ENCODE measurements around the gene MYO18A.
"Not testable (repeated sequence)": the region's sequence is repeated elsewhere in the genome, so short reads cannot be mapped to it uniquely, and the experiment has no call there.

Gene MYO18A, protein sequence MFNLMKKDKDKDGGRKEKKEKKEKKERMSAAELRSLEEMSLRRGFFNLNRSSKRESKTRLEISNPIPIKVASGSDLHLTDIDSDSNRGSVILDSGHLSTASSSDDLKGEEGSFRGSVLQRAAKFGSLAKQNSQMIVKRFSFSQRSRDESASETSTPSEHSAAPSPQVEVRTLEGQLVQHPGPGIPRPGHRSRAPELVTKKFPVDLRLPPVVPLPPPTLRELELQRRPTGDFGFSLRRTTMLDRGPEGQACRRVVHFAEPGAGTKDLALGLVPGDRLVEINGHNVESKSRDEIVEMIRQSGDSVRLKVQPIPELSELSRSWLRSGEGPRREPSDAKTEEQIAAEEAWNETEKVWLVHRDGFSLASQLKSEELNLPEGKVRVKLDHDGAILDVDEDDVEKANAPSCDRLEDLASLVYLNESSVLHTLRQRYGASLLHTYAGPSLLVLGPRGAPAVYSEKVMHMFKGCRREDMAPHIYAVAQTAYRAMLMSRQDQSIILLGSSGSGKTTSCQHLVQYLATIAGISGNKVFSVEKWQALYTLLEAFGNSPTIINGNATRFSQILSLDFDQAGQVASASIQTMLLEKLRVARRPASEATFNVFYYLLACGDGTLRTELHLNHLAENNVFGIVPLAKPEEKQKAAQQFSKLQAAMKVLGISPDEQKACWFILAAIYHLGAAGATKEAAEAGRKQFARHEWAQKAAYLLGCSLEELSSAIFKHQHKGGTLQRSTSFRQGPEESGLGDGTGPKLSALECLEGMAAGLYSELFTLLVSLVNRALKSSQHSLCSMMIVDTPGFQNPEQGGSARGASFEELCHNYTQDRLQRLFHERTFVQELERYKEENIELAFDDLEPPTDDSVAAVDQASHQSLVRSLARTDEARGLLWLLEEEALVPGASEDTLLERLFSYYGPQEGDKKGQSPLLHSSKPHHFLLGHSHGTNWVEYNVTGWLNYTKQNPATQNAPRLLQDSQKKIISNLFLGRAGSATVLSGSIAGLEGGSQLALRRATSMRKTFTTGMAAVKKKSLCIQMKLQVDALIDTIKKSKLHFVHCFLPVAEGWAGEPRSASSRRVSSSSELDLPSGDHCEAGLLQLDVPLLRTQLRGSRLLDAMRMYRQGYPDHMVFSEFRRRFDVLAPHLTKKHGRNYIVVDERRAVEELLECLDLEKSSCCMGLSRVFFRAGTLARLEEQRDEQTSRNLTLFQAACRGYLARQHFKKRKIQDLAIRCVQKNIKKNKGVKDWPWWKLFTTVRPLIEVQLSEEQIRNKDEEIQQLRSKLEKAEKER (N-terminal part only)

DNA sequence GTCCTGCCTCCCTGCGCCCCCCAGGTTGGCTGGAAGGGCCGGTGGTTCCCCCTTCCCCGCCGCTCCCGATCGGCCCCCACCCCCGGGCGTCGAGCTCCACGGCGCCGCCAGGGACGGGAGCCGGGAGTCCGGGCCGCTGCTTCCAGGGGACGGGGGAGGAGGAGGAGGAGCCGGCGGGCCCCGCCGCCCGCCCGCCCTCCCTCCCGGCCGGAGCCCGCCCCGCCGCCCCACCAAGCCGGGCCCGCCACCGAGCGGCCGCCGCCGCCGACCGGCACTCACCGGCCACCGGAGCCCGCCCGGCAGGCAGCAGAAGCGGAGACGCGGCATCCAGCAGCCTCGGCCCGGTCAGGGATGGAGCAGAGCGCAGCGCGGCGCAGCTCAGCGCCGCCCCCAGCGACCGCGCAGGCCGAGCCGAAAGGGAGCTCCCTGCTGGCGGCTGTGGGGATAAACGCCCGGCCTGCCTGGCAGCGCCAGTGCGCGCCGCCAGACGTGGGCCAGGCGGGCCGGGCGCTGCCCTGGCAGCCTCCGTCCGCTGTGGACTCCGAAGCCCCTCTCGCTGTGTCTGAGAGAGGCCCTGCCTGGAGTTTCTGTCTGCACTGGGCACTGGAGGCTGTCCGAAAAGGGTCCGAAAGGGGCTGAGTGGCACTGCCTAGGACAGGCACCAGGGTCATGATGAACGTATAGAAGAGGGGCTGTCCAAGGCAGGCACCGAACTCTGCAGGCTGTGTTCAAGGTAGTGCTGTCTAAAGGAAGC, at the start of gene MYO18A:
MYO18A (minus strand) TSS at position 365 of the 754 bp plus-strand sequence. CDS start 13,458 bp downstream, outside the sequence.
- peak; percentile 26 for DNase-seq

DNA sequence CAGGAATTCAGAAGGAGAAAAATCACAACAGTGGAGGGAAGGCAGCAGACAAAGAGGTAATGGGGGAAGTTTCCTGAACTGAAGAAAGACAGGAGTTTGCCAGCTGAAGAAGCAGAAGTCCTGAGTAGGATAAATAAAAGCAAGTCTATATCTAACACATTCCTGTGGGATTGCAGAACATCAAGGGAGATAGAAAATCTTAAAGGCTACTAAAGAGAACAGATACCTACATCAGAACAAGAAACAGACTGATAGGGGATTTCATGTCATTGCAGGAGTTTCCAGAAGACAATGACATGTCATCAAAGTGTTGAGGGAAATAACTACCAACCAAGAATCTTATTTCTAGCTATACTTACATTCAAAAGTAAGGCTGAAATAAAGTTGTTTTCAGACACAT, 45.2 kb upstream of the MYO18A start:
- no peak for DNase-seq

DNA sequence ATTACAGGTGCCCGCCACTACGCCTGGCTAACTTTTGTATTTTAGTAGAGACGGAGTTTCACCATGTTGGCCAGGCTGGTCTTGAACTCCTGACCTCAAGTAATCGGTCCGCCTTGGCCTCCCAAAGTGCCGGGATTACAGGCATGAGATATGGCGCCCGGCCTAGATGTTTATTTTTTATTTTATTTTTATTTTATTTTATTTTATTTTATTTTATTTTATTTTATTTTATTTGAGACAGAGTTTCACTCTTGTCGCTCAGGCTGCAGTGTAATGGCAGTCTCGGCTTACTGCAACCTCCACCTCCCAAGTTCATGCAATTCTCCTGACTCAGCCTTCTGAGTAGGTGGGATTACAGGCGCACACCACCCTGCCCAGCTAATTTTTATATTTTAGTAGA, 41.1 kb upstream of the MYO18A start:
- not testable (repeated sequence) for DNase-seq

DNA sequence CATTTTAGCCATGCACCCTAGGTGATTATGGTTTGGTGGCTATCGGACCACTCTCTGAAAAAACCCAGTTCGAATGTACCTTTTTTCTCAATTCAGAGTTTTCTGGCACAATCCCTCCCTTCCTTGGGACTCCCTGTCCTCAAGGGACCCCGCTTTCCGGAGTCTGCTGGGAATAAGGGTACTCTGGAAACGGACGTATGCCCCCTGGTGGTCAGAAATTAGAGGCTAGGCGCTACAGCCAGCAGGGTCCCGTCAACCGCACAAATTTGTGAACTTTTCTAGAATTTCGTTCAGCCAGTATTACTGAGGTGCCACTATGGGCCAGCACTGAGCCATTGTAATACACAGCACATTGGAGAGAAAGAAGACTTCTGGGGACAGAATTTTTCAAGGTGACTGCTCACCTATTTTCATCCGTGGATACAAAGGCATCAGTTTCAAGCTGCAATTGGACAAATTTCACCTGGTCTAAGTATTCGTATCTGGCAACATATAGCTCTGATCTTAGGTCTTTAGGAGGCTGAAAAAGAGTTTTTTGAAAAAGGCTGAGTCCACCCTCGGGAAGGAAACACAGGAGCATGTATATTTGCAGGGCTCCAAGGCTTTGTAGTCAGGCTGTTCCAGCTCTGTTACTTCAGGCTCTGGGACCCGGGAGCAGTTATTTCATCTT, 39.3 kb upstream of the MYO18A start:
- DNase-seq, result peak; percentile 25

DNA sequence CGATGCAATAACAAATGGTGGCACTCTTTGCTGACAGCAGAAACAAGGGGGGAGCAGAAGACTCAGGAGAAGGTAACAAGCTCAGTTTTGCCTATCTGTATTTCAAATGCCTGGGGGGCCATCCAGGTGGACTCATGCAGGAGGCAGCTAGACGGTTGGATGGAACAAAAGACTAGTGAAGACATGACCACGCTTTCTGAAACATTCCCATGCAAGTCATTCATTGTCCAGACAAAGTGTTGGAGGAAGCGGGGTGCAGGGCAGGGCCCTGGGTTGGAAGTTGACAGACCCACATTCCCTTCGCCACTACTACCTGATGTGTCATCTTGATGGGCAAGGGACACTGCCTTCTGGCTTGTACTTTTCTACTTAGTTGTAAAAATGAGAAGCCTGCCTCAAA, 36.7 kb upstream of the MYO18A start:
- DNase-seq, result no peak

DNA sequence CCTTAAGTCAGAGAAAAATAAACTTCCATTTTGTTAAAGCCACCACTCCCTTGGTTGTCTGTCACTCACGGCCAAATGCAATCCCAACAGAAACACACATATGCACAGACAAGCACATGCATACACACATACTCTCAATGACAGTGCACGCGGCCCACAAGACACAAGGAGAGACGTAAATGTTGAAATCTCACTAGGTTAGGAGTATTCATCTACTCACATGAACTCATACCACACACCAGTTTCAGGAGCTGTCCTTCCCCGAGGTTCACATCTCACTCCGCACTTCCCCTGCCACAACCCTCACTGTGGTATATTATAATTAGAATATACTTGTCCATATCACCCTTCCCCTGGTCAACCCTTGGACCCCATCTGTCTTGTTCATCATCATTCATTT, 36.0 kb upstream of the MYO18A start:
- DNase-seq, result no peak

DNA sequence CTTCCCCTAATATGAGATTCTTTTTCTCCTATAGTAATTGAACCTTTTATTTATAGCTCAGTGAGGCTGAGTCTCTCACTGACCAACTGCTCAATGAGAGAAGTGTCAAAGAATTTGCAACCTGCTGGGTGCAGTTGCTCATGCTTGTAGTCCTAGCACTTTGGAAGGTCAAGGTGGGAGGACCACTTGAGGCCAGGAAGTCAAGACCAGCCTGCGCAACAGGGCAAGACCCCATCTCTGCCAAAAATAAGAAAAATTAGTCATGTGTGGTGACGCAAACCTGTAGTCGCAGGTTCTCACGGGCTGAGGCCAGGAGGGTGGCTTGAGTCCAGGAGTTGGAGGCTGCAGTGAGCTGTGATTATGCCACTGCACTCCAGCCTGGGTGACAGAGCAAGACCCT, 35.5 kb upstream of the MYO18A start:
- DNase-seq, result no peak

DNA sequence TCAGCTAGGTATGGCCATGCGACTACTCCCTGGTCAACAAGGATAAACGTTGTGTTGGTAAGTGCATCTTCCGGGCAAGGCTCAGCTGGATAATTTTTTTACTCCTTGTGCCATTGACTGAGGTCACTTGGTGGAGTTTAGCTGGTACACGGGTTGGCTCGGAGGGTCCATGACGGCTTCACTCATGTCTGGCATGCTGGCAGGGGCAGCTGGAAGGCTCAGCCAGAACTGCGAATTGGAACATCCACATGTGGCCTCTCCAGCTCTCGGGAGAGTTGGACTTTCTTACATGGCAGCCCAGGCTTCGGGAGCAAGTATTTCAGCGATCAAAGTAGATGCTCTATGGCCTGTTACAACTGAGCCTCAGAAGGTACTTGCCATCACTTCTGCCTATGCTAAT, 35.0 kb upstream of the MYO18A start:
- no peak for DNase-seq

DNA sequence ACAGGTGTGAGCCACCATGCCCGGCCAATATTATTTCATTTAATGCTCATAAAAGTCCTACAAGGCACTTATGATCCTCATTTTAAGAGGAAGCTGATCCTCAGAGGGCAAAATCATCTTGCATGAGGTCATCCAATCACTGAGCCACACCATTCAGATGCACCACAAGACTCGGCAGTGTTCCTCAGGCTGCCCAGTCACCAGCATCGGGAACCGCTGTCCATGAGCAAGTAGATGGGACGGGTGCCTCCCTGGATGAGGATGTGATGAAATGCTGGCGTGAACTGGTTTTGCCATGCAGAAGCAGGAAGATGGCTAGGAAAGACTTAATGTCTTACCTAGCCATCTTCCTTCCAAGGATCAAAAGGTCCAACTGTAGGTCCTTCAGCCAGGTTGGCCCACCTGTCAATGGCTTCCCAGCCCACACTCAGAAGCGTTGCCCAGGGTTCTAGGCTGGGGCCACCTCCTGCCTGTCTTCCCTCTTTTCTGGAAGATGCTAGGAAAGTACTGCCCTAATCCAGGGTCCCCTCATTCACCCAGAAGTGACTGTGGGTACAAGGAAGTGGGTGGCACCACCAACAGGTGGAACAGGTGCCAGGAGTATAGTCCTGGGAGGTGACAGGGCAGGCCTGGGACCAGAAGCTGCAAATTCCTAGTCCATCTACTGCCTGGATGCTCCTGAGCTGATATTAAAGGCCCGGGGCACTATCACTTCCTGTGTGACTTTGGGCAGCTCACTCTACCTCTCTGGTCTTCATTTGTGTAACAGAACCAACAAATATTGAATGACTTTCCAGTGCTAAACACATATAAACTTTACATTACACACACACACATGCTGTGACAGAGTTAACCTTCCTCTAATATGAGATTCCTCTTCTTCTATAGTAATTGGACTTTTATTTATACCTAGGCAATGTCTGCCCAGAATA, 34.3 kb upstream of the MYO18A start:
- no peak for DNase-seq

DNA sequence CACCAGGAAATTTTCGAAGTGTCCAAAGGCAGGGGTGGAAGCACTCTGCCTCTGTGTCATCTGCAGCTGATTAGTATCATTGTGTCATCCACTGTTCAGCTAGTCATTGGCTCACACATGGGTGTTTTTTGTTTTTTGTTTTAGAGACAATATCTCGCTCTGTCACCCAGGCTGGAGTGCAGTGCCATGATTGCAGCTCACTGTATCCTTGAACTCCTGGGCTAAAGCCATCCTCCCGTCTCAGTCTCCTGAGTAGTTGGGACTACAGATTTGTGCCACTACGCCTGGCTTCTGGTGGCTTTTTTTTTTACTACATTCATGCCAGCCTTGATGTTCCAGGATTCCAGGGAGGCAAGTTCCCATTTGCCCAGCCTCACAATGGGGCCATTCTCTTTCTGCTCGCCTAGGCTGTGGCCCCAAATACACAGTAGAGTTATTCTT, 32.5 kb upstream of the MYO18A start:
- no peak for DNase-seq

DNA sequence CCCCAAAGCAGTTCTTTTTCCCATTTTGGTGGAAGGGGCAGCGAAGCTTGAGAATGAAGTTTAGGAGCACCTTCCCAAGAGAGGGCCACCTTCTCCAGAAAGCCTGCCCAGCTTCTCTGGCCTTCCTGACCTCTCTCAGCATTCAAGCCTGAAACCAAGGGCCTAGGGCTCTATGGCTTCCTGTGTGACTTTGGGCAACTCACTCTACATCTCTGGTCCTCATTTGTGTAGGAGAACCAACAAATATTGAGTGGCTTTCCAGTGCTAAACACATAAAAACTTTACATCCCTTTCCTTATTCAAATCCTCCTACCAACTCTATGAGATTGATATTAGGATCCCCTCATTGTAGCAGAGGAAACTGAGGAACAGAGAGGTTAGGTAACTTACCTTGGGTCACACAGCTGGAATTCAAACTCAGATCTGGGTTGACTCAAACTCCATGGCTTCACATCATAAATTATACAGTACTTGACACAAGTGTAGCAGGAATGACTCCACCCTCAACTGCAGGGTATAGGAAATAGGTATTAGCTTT, 32.0 kb upstream of the MYO18A start:
- no peak for DNase-seq

DNA sequence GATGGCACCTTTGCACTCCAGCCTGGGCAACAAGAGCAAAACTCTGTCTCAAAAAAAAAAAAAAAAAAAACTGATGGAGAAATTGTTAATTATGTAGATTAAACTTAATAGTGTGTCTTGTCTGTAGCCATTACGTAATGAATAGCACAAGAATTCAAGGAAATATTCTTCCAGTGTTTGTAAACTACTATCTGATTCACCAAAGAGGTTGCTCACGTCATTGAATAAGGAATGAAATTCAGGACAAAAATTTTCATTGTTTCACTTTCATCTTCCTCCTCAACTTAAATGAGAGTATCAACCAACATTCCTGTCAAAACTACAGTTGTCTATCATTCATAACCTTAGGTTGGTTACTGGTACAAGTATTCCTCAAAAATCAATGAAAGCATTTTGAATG, 30.7 kb upstream of the MYO18A start:
- no peak for DNase-seq

DNA sequence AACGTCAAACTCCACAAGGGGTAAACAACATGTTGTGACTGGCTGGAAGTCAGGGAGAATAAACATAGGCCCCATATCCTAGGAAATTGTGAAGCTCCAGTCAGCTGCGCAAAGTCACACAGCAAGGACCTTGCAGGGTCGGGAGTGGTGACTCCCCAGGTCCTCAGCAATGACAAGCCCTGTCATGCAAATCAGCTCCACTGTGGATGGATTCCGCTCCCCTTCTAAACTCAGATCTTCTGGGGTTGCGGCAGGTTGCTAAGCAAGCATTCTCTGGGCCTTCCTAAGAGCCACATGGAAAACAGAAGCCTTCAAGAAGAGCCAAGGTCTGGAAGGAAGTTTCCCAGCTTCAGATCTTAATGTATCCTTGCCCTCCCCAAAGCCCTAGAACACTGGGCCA, 28.9 kb upstream of the MYO18A start:
- DNase-seq, result no peak

DNA sequence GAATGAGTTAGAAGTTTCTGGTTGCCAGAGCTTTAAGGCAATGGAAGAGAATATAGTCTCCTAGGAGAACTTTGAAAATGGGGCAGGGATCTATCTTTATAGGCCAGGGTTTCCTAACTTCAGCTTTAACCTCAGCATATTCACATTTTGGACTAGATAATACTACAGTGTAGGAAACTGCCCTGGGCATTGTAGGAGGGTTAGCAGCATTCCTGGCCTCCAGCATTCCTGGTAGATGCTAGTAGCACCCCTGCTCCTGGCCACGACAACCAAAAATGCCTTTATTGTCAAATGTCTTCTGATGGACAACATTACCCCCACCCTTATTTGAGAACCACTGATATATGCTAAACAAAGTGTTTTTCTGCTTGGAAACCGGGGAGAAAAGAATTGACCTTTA, 27.8 kb upstream of the MYO18A start:
- no peak for DNase-seq

DNA sequence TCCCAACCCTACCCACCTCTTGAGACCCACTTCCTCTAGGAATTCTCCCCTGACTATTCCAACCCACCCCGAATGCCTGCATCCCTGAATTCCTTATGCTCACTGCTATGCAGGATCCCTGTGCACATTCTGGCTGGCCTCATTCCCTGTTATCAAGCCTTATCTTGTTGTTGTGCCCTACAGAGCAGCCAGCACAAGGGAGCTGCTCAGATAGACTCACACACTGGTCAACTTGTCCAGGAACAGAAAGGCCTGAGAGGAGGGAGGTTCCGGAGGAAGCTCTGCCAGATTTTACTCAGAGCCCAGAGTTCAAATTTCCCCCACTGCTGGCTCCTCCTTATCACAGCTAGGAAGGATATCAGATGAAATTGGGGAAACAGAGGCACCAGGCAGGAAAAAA, 24.8 kb upstream of the MYO18A start:
- DNase-seq, result no peak

DNA sequence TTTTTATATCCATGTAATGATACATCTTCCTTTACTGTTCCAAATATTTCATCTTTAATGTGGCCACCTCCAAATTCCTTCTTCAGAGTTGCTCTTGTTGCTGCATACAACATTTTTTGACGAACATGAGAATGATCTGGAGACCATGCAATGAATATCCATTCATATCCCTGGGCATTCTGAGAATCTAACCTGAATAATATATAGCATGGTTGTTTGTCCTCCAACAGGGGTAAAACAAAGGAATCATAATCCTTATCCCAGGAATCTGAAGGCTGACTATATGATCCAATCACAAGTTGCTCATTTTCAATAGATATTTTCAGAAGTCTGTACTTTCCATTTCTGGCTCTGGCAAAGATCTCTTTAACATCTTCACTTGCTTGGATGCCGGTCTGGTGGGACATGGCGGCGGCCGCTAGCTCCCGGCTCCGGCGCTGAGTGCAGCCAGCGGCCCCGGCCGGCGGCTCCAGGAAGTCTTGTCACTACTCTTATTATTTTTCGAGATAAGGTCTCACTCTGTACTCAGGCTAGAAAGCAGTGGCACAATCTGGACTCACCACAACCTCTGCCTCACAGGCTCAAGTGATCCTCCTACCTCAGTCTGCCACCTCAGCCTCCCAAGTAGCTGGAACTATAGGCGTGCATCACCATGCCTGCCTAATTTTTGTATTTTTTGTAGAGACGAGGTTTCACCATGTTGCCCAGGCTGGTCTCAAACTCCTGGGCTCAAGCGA, 24.0 kb upstream of the MYO18A start:
- DNase-seq, result not testable (repeated sequence)

DNA sequence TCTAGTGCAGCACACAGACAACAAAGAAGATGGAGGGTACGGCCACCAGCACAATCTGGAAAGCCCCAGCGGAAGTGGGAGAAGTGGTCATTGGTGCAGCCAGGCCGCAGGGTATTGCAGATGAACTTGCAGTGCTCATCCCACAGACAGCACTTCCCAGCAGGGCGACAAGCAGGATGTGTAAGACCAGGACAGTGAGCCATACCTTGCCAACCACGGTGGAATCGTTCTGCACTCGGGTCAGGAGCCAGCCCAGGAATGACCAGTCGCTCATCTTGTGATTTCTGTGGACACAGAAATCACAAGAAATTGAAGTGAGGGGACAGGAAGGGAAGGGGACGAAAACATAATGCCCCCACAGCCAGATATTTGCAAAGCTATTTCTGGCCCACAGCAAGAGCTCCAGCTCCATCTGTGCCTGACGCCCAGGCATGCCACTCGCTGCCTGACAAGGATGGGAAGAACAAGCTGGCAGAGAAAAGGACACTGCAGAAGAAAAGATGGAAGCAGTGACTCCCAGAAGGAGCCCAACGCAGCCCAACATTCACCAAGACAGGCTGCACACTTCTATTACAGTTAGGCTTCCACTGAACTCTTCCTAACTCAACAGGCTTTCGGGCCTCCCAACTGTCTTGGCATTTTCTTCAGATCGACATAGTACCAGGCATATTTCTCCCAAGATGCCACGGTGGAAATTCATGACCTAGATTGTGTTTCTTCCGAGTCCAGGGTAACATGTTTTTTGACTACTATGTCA, 17.5 kb upstream of the MYO18A start:
- no peak for DNase-seq

DNA sequence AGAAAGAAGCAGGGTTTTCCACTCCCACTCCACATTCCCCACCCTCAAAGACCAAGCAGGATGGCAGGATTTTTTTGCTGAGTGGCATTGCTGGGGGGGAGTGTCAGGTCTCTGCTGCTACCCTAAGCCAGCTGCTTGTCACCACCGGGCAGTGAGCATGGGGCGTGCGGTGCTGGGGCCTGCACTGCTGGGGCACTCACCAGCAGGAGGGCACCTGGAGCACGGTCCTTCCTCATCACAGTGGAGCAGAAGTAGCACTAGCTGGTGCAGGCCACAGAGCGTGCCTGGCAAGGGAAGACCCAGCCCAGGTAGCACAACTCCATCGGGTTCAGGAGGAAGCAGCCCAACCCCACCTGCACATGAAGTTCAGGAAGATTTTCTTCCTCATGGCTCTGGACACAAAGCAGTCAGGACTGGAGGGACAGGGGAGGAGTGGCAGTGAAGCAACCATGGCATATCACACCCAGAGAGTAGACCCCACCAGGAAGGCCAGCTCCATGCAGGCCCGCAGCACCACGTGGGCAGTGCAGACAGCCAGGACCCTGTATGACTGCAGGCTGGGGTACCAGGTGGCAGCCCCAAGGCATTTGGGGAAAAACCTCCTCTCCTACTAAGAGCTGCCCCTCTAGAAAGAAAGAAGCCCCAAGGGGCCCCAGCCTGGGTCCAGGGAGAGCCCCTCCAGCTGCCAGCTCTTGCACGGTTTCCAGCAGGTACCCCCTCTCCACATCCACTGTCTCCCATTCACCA, 16.7 kb upstream of the MYO18A start:
- DNase-seq, result no peak

Data from NCI-H2029 treated with DMSO at 0.1 percent for 48 hours (cell line).